Measurements from ENCODE around the gene SIRT7. TPM values are rescaled to one million over a fixed set of nuclear protein-coding genes. Genes with fewer than 3 reads are reported as not detected.

Gene SIRT7
- total RNA-seq, 2 donors from 2014 or later, result 48.9 to 58.2 TPM

GRCh38 chr17:81948635-81949378 is 30.8 kb upstream of the SIRT7 start:
- Mint-ChIP-seq H3K4me1 (no peaks in the 10 kb centered on the region), H3K27me3 (no peaks in the 10 kb centered on the region), H3K27ac (no peak overlapping the region), H3K4me3 (no peak overlapping the region), H3K36me3 (ENCODE audit: low read depth) (no peaks in the 10 kb centered on the region)
- no peaks in the 10 kb centered on the region for H3K9me3 ChIP-seq (ENCODE audit: control insufficient read depth, low read length, poor library complexity, severe bottlenecking)
- ATAC-seq (no peak), DNase-seq (no peak)

GRCh38 chr17:81947189-81947588 is 29.2 kb upstream of the SIRT7 start, which contains the start of gene MYADML2:
MYADML2 (minus strand) TSS chr17:81947233; CDS start chr17:81941741, 5,492 bp downstream.
- Mint-ChIP-seq H3K4me1 (no peaks in the 10 kb centered on the region), H3K27me3 (no peaks in the 10 kb centered on the region), H3K27ac (no peak within 1 kb of the TSS), H3K36me3 (ENCODE audit: low read depth) (no peaks in the 10 kb centered on the region), H3K4me3 (no peak within 1 kb of the TSS)
- DNase-seq (no peak), ATAC-seq (no peak)
- H3K9me3 ChIP-seq (ENCODE audit: control insufficient read depth, low read length, poor library complexity, severe bottlenecking), result no peaks in the 10 kb centered on the region

GRCh38 chr17:81944858-81945257 is 26.9 kb upstream of the SIRT7 start:
- no peaks in the 10 kb centered on the region for H3K9me3 ChIP-seq (ENCODE audit: control insufficient read depth, low read length, poor library complexity, severe bottlenecking)
- no peak overlapping the region for H3K4me3 Mint-ChIP-seq
- ATAC-seq, result no peak
- H3K27me3 Mint-ChIP-seq, result peaks cover 5% of the 10 kb centered on the region
- no peaks in the 10 kb centered on the region for H3K4me1 Mint-ChIP-seq
- DNase-seq, result no peak
- no peaks in the 10 kb centered on the region for H3K36me3 Mint-ChIP-seq (ENCODE audit: low read depth)
- no peak overlapping the region for H3K27ac Mint-ChIP-seq

- Mint-ChIP-seq H3K4me1 (peaks cover 5% of the 10 kb centered on the region), H3K36me3 (ENCODE audit: low read depth) (no peaks in the 10 kb centered on the region), H3K27ac (no peak overlapping the region), H3K27me3 (peaks cover 9% of the 10 kb centered on the region), H3K4me3 (no peak overlapping the region)
- ATAC-seq (no peak), DNase-seq (no peak)
- no peaks in the 10 kb centered on the region for H3K9me3 ChIP-seq (ENCODE audit: control insufficient read depth, low read length, poor library complexity, severe bottlenecking)
These were observed 24.2 kb upstream of the SIRT7 start for GRCh38 chr17:81942167-81942553.

- H3K27me3 Mint-ChIP-seq, result peaks cover 9% of the 10 kb centered on the region
- H3K4me1 Mint-ChIP-seq, result peaks cover 5% of the 10 kb centered on the region
- ATAC-seq, result no peak
- H3K9me3 ChIP-seq (ENCODE audit: control insufficient read depth, low read length, poor library complexity, severe bottlenecking), result no peaks in the 10 kb centered on the region
- no peak overlapping the region for H3K4me3 Mint-ChIP-seq
- no peak for DNase-seq
- no peak overlapping the region for H3K27ac Mint-ChIP-seq
- H3K36me3 Mint-ChIP-seq (ENCODE audit: low read depth), result no peaks in the 10 kb centered on the region
These were observed 23.6 kb upstream of the SIRT7 start for GRCh38 chr17:81941484-81942166.

GRCh38 chr17:81940538-81941483 is 22.8 kb upstream of the SIRT7 start:
- H3K9me3 ChIP-seq (ENCODE audit: control insufficient read depth, low read length, poor library complexity, severe bottlenecking), result no peaks in the 10 kb centered on the region
- ATAC-seq (no peak), DNase-seq (no peak)
- Mint-ChIP-seq H3K27ac (no peak overlapping the region), H3K27me3 (peaks cover 9% of the 10 kb centered on the region), H3K4me3 (no peak overlapping the region), H3K4me1 (peaks cover 5% of the 10 kb centered on the region), H3K36me3 (ENCODE audit: low read depth) (no peaks in the 10 kb centered on the region)

GRCh38 chr17:81939881-81940385 is 22.0 kb upstream of the SIRT7 start:
- peaks cover 9% of the 10 kb centered on the region for H3K27me3 Mint-ChIP-seq
- no peak overlapping the region for H3K4me3 Mint-ChIP-seq
- no peaks in the 10 kb centered on the region for H3K36me3 Mint-ChIP-seq (ENCODE audit: low read depth)
- no peak overlapping the region for H3K27ac Mint-ChIP-seq
- H3K4me1 Mint-ChIP-seq, result peaks cover 5% of the 10 kb centered on the region
- ATAC-seq, result no peak
- no peak for DNase-seq
- H3K9me3 ChIP-seq (ENCODE audit: control insufficient read depth, low read length, poor library complexity, severe bottlenecking), result no peaks in the 10 kb centered on the region

GRCh38 chr17:81939218-81939617 is 21.2 kb upstream of the SIRT7 start:
- peaks cover 9% of the 10 kb centered on the region for H3K27me3 Mint-ChIP-seq
- ATAC-seq (no peak), DNase-seq (no peak)
- H3K36me3 Mint-ChIP-seq (ENCODE audit: low read depth), result no peaks in the 10 kb centered on the region
- H3K9me3 ChIP-seq (ENCODE audit: control insufficient read depth, low read length, poor library complexity, severe bottlenecking), result no peaks in the 10 kb centered on the region
- peaks cover 5% of the 10 kb centered on the region for H3K4me1 Mint-ChIP-seq
- H3K4me3 Mint-ChIP-seq, result no peak overlapping the region
- no peak overlapping the region for H3K27ac Mint-ChIP-seq

- H3K9me3 ChIP-seq (ENCODE audit: control insufficient read depth, low read length, poor library complexity, severe bottlenecking), result no peaks in the 10 kb centered on the region
- H3K36me3 Mint-ChIP-seq (ENCODE audit: low read depth), result no peaks in the 10 kb centered on the region
- peaks cover 31% of the 10 kb centered on the region for H3K27me3 Mint-ChIP-seq
- no peak overlapping the region for H3K4me3 Mint-ChIP-seq
- H3K4me1 Mint-ChIP-seq, result peaks cover 8% of the 10 kb centered on the region
- no peak overlapping the region for H3K27ac Mint-ChIP-seq
- no peak for ATAC-seq
- DNase-seq, result no peak
These were observed 17.7 kb upstream of the SIRT7 start for GRCh38 chr17:81935709-81936084.

GRCh38 chr17:81934850-81935708 is 17.1 kb upstream of the SIRT7 start:
- DNase-seq (no peak), ATAC-seq (no peak)
- Mint-ChIP-seq H3K4me1 (peaks cover 8% of the 10 kb centered on the region), H3K27me3 (peaks cover 28% of the 10 kb centered on the region), H3K36me3 (ENCODE audit: low read depth) (no peaks in the 10 kb centered on the region), H3K27ac (no peak overlapping the region), H3K4me3 (no peak overlapping the region)
- H3K9me3 ChIP-seq (ENCODE audit: control insufficient read depth, low read length, poor library complexity, severe bottlenecking), result no peaks in the 10 kb centered on the region

- Mint-ChIP-seq H3K4me1 (peaks cover 8% of the 10 kb centered on the region), H3K27ac (no peak overlapping the region), H3K27me3 (peaks cover 28% of the 10 kb centered on the region), H3K4me3 (no peak overlapping the region), H3K36me3 (ENCODE audit: low read depth) (no peaks in the 10 kb centered on the region)
- ATAC-seq, result no peak
- no peaks in the 10 kb centered on the region for H3K9me3 ChIP-seq (ENCODE audit: control insufficient read depth, low read length, poor library complexity, severe bottlenecking)
- DNase-seq, result no peak
These were observed 16.3 kb upstream of the SIRT7 start for GRCh38 chr17:81934098-81934757.

- ATAC-seq (no peak), DNase-seq (no peak)
- peaks cover 10% of the 10 kb centered on the region for H3K4me1 Mint-ChIP-seq
- H3K27me3 Mint-ChIP-seq, result peaks cover 28% of the 10 kb centered on the region
- no peaks in the 10 kb centered on the region for H3K9me3 ChIP-seq (ENCODE audit: control insufficient read depth, low read length, poor library complexity, severe bottlenecking)
- H3K27ac Mint-ChIP-seq, result no peak overlapping the region
- H3K4me3 Mint-ChIP-seq, result no peak overlapping the region
- H3K36me3 Mint-ChIP-seq (ENCODE audit: low read depth), result no peaks in the 10 kb centered on the region
These were observed 15.3 kb upstream of the SIRT7 start for GRCh38 chr17:81933178-81933699.

Measured in T-helper 17 cell (primary cell).